Ascending aorta (tissue), 2 donors: ENCODE measurements around the gene WNK2. TPM values are rescaled to one million over a fixed set of nuclear protein-coding genes. Genes with fewer than 3 reads are reported as not detected.

Experiments
- DNase-seq, 2 donors: peaks; one replicate each; pipeline ENCODE4 v3.0.0-alpha.2; 2019; ENCODE audit warnings: low spot score in 2 of 2
- H3K27ac ChIP-seq, 2 donors: fragments of 200-600 bp; sonication (generic); one replicate each; pipeline ENCODE4 v1.5.1; 2016 to 2017; ENCODE audit warnings: mild to moderate bottlenecking in 1 of 2
- H3K27me3 ChIP-seq: fragments of 200-600 bp; sonication (generic); one replicate; pipeline ENCODE4 v1.5.1; 2017
- H3K36me3 ChIP-seq, 2 donors: fragments of 200-600 bp; sonication (generic); one replicate each; pipeline ENCODE4 v1.5.1; 2016
- H3K4me1 ChIP-seq, 2 donors: fragments of 200-600 bp; sonication (generic); one replicate each; pipeline ENCODE4 v1.5.1; 2016 to 2017; ENCODE audit warnings: mild to moderate bottlenecking in 1 of 2
- H3K4me3 ChIP-seq, 2 donors: fragments of 200-600 bp; sonication (generic); one replicate each; pipeline ENCODE4 v1.5.1; 2016 to 2017; ENCODE audit warnings: mild to moderate bottlenecking in 1 of 2
- H3K9me3 ChIP-seq, 2 donors: fragments of 200-600 bp; sonication (generic); one replicate each; pipeline ENCODE4 v1.5.1; 2016
- intact Hi-C: fragments of 100-400 bp; cut with DNase I; formaldehyde crosslinking; loops from one replicate; pipeline ENCODE4 v1.15.1; 2023
- total RNA-seq: library from RNA; depleted of rRNA; stranded (reverse); fragments of >200 nt; gene quantifications from one replicate; pipeline ENCODE4 v1.1.0, GENCODE V29; 2016
- TF ChIP-seq, protein P1 (sequence below), 3 experiments: fragments of 200-600 bp in 2 of 3; fragments of 450-650 bp in 1 of 3; sonication (generic) in 2 of 3; IDR thresholded peaks; one replicate each; pipeline ENCODE4 v1.5.1; 2016 to 2019; ENCODE audit warnings: antibody characterized with exemption in 3 of 3, mild to moderate bottlenecking in 1 of 3, moderate library complexity in 1 of 3

Gene WNK2
- total RNA-seq, 1 donor from 2014 or later = not detected

DNA sequence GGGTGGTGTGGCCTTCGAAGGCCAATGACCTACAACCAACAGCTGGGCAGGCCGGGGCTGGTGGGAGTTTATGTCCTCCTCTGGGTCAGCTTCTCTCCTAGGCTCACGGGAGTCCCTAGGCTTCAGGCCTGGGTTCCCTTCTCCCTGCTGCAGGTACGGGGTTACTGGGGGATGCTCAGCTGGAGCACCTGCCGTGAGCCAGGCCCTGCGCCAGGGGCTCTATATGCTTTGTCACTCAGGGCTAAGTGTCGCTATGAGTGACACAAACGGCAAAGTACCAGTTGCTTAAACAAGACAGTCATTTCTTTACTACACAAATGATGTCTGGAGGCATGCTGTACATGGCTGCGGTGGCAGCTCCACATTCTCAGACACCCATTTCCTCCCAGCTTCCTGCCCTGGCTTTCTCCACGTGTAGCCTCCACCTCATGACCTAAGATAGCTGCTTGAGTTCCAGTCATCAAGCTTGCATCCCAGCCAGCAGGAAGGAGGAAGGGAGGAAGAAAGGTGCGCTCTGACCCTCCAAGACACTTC is 27.4 kb upstream of the WNK2 start:
- Histone ChIP-seq H3K27me3 (no peaks in the 10 kb centered on the region), H3K9me3 (no peaks in the 10 kb centered on the region), H3K36me3 (no peaks in the 10 kb centered on the region), H3K4me3 (no peak overlapping the region), H3K27ac (no peak overlapping the region), H3K4me1 (peaks cover 0 to 4% of the 10 kb centered on the region in 2 donors)
- DNase-seq = no peak
- TF ChIP-seq, protein P1, sequence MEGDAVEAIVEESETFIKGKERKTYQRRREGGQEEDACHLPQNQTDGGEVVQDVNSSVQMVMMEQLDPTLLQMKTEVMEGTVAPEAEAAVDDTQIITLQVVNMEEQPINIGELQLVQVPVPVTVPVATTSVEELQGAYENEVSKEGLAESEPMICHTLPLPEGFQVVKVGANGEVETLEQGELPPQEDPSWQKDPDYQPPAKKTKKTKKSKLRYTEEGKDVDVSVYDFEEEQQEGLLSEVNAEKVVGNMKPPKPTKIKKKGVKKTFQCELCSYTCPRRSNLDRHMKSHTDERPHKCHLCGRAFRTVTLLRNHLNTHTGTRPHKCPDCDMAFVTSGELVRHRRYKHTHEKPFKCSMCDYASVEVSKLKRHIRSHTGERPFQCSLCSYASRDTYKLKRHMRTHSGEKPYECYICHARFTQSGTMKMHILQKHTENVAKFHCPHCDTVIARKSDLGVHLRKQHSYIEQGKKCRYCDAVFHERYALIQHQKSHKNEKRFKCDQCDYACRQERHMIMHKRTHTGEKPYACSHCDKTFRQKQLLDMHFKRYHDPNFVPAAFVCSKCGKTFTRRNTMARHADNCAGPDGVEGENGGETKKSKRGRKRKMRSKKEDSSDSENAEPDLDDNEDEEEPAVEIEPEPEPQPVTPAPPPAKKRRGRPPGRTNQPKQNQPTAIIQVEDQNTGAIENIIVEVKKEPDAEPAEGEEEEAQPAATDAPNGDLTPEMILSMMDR (IDR thresholded peaks at IDR 0.05) = no peak
- intact Hi-C loops = no loop called here

DNA sequence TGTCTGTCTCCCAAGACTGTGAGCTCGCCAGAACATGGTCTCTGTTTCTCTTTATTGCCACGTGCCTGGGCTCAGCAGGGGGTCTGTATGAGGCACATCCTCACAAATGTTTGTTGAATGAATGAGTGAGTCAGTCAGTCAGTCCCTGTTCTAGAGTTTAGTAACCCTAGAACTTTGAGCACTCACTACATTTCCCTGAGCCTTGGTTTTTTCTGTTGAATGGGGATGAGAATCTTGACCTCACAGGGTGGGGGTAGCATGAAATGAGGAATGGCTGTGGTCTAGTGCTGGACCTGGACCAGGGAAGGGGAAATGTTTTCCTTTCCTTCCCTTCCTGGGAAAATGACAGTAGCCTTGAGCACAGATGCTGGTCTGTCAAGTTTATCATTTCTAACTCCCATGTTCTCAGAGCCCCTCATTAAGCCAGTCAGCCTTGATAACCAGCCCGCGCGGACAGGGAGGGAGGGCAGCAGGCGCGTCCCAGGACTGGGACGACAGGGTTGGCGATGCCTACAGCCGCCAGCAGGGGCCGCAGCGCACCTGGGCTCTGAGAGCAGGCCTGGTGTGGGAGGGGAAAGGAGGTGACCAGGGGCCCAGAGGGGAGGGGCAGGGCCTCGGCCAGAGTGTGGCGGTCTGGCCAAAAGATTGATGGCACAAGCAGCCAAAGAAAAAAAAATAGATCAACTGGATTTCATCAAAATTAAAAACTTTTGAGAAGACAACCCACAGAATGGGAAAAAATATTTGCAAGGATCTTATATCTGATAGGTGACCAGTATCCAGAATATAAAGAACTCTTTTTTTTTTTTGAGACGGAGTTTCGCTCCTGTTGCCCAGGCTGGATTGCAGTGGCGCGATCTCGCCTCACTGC is 24.1 kb upstream of the WNK2 start:
- Histone ChIP-seq H3K36me3 (no peaks in the 10 kb centered on the region), H3K9me3 (no peaks in the 10 kb centered on the region), H3K27ac (no peak overlapping the region), H3K4me3 (peak overlapping the region in 1 of 2 donors; percentile 29), H3K27me3 (no peaks in the 10 kb centered on the region), H3K4me1 (peaks cover 0 to 4% of the 10 kb centered on the region in 2 donors)
- DNase-seq = peak in 1 of 2 donors; percentile 90
- intact Hi-C loops = loop anchor here (1.0 to 10.0 kb wide), 3 partner anchors 145 to 295 kb away; partner anchors contain the start of genes FAM120A and FAM120AOS
- TF ChIP-seq, protein P1 (IDR thresholded peaks at IDR 0.05) = peak; percentile 90 to 99 (median 98)

DNA sequence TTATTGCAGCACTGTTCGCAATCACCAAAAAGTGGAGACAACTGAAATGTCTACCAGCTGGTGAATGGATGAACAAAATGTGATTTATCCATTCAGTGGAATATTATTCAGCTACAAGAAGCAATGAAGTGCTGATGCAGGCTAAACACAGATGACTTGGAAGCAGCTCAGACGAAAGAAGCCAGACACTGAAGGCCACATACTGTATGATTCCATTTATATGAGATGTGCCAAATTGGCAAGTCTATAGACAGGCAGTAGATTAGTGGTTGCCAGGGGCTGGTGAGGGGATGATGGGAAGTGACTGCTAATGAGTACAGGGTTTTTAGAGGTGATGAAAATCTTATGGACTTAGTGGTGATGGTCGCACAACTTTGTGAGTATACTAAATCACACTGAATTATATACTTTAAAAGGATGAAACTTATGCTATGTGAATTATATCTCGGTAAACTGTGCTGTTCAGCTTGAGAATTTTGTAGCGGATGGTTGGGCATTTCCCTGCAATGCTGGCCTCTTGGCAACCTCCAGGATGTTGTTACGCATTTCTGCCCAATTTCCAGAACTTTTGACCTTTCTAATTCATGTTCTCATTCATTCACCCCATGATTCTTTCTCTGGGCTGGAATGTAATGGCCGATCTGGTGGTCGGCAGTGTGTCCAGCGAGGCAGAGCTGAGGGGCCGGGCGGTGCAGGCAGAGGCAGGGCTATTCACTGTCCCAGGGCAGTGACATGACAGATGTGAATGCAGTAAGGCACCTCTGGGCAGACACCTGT is 22.0 kb upstream of the WNK2 start:
- Histone ChIP-seq H3K27ac (no peak overlapping the region), H3K27me3 (no peaks in the 10 kb centered on the region), H3K4me3 (no peak overlapping the region), H3K36me3 (no peaks in the 10 kb centered on the region), H3K9me3 (no peaks in the 10 kb centered on the region), H3K4me1 (peaks cover 0 to 4% of the 10 kb centered on the region in 2 donors)
- no peak for DNase-seq
- intact Hi-C loops = loop anchor here (2.0 to 10.0 kb wide), 2 partner anchors 151 to 293 kb away; partner anchors contain the start of genes FAM120A and FAM120AOS
- TF ChIP-seq, protein P1 (IDR thresholded peaks at IDR 0.05) = no peak

DNA sequence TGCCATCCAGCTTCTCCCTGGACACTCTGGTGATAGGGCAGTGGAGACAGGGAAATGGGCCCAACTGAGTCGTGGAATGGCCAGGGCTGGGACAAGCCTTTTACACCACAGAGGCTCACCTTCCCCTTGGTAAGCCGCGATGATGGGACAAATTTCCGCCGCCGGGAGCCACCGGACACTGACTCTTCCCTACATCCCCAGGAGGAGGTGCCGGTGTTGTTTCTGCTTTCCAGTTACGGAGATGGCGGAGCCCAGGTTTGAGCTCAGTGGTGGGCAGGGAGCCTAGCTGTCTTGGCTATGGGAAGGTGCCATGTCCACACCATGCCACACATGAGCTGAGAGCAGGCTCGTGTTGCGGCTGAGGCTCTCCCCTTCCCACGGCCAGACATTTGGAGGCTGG is 19.9 kb upstream of the WNK2 start:
- intact Hi-C loops = loop anchor here (10.0 kb wide), 1 partner anchor 291 kb away; the partner anchor contains the start of genes FAM120A and FAM120AOS
- TF ChIP-seq, protein P1 (IDR thresholded peaks at IDR 0.05) = no peak

DNA sequence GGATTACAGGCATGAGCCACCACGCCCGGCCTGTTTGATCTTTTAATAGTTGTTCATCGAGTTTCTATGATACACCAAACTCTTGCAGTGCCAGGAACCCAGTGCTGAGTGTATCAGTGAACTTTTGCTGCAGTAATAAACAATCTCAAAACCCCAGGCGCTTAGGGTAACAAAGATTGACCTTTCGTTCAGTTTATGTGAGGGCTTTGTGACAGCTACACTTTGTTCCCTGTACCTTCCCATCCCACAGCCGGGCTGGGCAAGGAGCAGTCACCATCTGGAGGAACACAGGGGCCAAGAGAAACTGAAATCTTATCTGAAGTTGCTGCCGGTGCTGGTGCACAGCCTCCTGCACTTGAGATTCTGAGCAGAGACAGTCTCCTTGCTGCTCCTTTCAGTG is 17.2 kb upstream of the WNK2 start:
- DNase-seq = no peak
- Histone ChIP-seq H3K4me3 (no peak overlapping the region), H3K27ac (no peak overlapping the region), H3K36me3 (no peaks in the 10 kb centered on the region), H3K9me3 (no peaks in the 10 kb centered on the region), H3K27me3 (no peaks in the 10 kb centered on the region), H3K4me1 (no peaks in the 10 kb centered on the region)
- TF ChIP-seq, protein P1 (IDR thresholded peaks at IDR 0.05) = no peak
- intact Hi-C loops = loop anchor here (10.0 kb wide), 1 partner anchor 288 kb away; the partner anchor contains the start of genes FAM120A and FAM120AOS

More for the DNA sequence above, 19.9 kb upstream of the WNK2 start:
- no peaks in the 10 kb centered on the region for H3K27me3 ChIP-seq
- H3K27ac ChIP-seq = no peak overlapping the region
- H3K36me3 ChIP-seq = no peaks in the 10 kb centered on the region
- H3K9me3 ChIP-seq = no peaks in the 10 kb centered on the region
- peaks cover 0 to 4% of the 10 kb centered on the region in 2 donors for H3K4me1 ChIP-seq
- no peak for DNase-seq
- H3K4me3 ChIP-seq = no peak overlapping the region
